Left kidney (tissue), 2 donors: ENCODE results near the gene PRKD1. TPM values are rescaled to one million over a fixed set of nuclear protein-coding genes. Genes with fewer than 3 reads are reported as not detected.

Source experiments
- DNase-seq: peaks from one replicate; pipeline ENCODE4 v3.0.0-alpha.2; 2013
- polyA plus RNA-seq: library from polyadenylated mRNA; unstranded; fragments of 120-200 nt; gene quantifications from one replicate; pipeline ENCODE4 v1.2.1, GENCODE V29; 2013; ENCODE audit not compliant: insufficient read length

The PRKD1 gene
- polyA plus RNA-seq, 1 donor, result 34.7 TPM

- DNase-seq, result no peak
These were observed 88.9 kb downstream of the PRKD1 start for GRCh38 chr14:29838752-29839151.

DNA sequence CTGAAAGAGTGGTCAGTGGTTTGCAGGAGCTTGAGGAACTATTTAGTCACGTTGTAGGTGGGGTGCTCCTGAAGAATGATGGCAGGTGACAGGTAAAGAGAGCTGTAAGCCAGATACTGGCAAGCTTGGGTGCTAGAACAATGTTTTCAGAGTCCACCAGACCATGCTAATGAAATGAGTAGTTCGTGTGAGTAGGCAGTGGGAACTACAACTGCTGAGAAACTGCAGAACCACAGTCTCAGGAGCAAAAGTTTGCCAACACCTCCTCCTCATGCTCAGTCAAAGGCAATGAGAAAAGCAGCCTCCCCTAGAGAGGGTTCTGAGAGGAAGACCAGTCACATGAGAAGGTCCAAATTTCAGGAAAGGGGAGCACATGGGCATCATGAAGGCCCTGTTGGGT is 91.3 kb downstream of the PRKD1 start:
- DNase-seq, result no peak

DNA sequence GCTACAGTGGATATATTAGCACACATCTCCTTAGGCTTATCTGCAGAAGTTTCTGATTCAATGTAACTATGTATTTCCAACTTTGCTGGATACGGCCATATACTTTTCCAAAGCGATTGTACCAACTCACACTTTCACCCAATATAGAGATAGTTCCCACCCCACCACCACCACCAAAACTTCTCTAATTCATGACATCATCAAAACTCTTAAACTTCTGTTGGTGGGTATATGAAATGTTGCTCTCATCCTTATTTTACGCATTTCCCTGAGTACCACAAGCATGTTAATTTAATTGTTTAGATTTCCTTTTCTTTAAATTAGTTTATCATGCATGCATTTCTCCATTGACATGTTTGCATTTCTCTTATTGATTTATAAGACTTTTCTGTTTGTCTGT is 95.6 kb downstream of the PRKD1 start:
- no peak for DNase-seq

- DNase-seq, result no peak
These were observed 97.8 kb downstream of the PRKD1 start for GRCh38 chr14:29829851-29830250.

DNA sequence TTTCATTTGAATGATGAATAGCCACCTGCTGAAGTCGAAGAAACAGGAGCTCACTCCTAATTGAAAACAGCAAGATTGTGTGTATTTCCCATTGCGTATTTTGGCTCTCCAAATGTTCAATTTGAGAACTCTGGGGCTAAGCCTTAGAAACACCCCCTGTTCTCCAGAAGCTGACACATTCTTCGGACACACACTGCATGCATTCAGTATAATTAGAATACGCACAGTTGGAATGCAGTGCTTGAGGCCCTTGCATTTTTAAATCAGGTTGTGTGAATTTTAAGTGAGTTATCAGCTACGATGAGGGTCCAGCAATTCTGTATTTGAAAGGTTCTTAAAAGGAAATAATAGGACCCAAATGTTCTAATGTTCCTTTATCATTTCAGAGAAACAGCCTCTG is 103.8 kb downstream of the PRKD1 start:
- DNase-seq, result no peak

DNA sequence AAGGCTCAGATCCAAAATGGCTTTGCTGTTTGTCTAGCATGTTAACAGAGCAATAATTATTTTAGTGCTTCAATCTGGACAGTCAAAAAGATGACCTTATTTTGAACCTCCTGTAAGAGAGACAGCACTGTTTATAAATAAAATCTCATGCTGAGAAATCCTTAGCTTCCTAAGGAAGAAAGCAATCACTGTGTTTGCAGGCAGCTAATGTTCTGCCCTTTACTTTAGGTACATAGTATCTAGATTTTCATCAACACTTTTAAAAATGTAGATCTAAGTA is 105.3 kb downstream of the PRKD1 start:
- DNase-seq, result no peak

DNA sequence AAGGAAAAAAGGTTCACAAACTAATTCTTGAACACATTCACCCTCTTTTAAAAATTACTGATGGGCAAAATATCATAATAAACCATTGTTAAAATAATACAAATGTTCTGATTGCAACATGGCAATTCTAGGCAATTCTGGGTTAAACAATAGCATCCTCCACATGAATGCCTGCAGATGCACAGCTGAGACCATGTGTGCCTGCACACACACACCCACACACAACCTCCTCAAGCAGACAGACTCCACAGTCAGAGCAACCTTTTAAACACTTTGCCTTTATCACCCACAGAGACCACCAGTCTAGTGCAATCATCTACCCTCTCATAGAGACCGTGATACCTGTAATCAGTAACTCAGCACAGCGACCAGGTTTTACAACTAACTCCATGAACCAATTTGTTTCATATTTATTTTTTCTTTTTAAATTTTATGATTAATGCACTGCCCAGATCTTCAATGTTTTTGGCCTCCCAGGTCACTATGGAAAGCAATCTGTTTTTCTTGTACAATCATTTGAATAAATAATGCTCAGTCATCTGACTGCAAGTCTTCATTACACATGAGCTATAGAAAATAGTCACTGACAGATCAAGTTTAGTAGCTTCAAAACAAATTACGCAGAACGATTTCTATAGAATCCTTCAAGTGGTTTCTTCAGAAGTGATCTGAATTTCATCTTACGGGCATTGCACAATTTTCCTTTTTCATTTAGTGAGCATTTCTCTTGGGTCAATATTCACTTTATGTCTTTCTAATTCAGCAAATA is 105.8 kb downstream of the PRKD1 start:
- DNase-seq, result no peak

- no peak for DNase-seq
These were observed 106.4 kb downstream of the PRKD1 start for GRCh38 chr14:29821242-29821641.

- no peak for DNase-seq
These were observed 106.9 kb downstream of the PRKD1 start for GRCh38 chr14:29820785-29821184.

- DNase-seq, result no peak
These were observed 109.8 kb downstream of the PRKD1 start for GRCh38 chr14:29817767-29818405.

GRCh38 chr14:29815016-29815674 is 112.5 kb downstream of the PRKD1 start:
- DNase-seq, result no peak

DNA sequence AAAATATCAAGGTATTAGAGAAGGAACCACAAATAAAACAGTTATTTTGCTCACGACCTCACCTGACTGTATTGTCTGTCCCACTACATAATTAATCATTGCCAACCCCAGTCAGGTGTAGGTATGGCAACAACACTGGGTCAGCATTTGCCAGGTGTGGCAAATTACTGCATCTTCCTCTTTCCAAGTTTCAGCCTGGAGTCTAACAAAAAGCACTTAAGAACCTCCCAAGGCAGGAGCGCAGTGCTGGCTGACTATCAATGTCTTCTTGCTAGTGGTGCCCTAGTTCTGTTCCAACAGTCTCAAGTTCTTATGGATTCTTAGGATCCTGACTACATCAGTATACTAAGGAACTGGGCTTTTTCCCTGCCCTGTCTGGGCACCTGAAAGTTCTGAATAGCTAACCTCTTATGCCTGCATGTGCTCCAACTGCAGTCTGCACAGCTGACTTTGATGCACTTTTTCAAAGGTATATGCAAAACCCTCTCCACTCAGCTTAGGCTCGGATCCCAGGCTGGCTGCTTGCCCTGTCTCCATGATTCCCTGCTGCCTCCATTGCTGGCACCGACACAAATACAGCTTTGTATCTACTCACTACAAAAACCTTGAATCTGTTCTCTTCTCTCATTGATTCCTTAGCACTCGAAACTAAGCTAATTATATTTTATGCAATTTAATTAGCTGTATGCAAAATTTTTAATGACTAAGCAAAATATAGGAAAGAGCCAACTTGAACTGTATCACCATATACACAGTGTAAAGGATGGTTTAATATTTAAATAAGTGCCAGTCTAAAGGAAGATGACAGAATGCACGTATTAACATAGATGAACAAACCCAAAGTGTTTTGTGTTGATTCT is 113.3 kb downstream of the PRKD1 start:
- no peak for DNase-seq

- DNase-seq, result no peak
These were observed 117.0 kb downstream of the PRKD1 start for GRCh38 chr14:29810682-29811081.

DNA sequence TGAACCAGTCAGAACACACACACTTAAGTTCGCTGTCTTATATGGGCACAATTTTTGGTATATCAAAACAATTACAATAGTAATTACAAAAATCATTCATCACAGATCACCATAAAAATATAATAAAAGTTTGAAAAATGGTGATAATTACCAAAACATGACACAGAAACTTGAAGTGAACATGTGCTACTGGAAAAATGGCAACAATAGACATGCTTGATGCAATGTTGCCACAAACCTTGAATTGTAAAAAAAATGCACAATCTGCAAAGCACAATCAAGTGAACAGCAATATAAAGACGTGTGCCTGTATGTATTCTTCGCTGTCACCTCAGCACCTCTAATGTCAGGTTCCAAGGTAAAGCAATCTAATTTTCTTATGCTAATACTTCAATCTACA is 117.6 kb downstream of the PRKD1 start:
- no peak for DNase-seq

DNA sequence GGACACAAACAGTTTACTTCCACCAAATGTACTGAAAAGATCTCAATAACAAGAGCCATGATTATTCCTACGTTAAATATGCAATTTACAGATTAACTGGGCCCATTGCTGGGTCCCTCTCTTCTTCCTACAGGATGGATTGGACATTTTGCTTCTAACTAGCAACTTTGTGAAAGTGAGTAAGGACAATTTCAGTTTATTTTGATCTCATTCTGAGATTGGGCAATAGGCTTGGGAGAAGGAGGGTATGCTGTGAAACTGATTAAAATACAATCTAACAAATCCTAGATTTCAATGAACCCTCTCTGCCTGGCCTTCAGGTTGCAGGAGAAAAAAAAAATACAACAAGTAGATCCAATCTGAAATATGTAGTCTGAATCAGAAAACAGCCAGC is 121.5 kb downstream of the PRKD1 start:
- DNase-seq, result no peak

DNA sequence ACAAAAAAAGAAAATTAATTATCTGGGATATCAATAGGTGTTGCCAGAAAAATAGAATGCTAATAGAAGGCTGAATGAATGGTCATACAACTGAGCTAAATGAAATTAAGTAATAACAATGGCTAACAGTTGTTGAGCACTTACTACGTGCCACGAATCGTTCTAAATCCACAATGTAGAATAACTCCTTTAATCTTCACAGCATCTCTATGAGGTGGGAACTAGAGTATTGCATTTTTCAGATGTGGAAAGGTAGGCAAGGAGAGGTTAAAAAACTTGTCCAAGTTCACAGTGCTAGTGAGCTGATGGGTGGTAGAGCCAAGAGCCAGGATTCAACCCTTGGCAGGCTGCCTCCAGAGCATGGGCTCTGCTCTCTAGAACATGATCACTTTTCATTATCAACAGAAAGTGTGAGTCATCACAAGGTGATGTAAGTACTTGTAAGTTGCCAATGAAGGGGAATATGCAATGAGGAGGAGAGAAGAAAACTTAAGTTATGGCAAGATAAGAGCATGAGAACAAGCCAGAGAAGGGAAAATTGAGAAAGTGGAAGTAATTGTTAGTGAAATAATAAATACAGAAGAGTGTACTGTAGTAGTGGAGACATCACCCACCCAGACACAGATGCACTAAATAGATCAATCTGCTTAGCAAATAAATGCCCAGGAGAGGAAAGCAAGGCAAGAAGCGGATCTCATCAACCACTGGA is 122.1 kb downstream of the PRKD1 start:
- no peak for DNase-seq

- DNase-seq, result no peak
These were observed 123.0 kb downstream of the PRKD1 start for GRCh38 chr14:29804481-29805266.

DNA sequence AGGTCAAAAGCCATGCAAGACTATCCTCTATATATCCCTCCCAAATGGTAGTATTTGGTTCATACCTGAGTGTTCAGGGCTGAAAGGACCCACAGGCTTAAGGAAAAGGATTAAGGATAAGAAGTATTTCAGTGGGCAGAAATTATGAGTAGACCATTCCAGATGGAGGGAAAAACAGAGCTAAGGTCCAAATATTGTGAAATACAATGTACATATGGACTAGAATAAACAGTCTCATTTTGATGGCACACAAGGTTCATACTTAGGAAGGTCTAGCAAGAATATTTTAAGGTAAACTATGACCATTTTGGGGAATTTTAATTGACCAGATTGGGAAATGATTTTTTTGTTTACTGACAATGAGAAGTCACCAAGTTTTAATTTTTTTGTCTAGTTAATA is 124.6 kb downstream of the PRKD1 start:
- DNase-seq, result no peak

DNA sequence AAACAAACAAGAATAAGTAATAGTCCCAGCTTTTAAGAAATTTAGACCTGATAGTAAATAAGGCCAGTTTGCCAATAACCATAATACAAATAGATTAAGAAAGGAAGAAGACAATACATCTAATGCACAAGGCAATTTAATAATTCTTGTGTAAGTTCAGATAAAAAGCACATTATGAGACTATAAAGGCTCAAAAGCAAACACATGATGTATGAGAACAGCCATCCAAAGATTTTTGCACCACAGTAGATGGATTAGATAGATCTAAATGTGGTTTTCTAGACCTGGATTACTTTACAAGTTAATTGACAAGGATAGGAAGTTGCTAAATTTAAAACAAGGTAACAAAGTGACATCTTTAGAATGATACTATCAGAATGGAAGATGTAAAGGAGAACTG is 125.4 kb downstream of the PRKD1 start:
- DNase-seq, result no peak

DNA sequence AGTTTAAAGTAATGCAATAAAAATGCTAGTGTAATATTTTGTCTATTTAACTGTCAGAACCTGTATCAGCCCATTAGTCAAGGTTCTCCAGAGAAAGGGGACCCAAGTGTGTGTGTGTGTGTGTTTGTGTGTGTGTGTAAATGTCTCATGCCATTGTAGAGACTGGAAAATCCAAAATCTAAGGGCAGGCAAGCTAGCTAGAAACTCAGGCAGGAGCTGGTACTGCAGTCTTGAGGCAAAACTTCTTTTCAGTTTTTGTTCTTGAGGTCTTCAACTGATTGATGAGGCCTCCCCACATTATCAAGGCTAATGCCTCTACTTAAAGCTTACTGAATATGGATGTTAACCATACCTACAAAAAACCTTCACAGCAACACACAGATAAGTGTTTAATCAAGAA is 126.7 kb downstream of the PRKD1 start:
- DNase-seq, result no peak

DNA sequence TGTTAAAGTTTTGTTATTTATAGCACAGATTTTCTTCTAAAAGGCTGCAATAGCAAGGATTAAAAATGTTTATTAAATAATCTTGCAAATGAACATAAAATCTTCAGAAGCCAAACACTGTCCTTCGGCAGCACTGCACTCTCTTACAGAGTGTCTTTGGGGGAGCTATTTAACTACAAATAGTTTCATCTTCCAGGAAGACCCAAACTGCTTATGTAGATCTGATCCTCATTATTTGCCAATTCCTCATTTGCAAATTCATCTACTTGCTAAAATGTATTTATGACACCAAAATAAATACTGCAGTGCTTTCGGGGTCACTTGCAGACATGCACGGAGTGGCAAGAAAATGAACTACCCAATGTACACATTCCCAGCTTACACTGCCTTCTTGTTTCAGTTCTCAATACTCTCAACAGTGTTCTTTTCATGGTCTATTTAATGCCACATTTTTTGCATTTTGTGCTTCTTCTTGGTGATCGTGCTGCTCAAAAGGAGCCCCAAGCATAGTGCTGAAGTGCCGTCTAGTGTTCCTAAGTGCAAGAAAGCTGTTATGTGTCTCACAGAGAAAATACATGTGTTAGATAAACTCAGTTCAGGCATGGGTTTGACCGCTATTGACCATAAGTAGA is 128.1 kb downstream of the PRKD1 start:
- no peak for DNase-seq
